Fibroblast of the aortic adventitia (primary cell): ENCODE results near the gene EPSTI1. TPM values are rescaled to one million over a fixed set of nuclear protein-coding genes. Genes with fewer than 3 reads are reported as not detected.

Source experiments
- DNase-seq: peaks from one replicate; pipeline ENCODE4 v3.0.0-alpha.2; 2010; ENCODE audit warnings: low read depth
- H3K4me3 ChIP-seq: 2 replicates; pipeline ENCODE4 v1.5.1; 2011; ENCODE audit warnings: low read depth, mild to moderate bottlenecking, control low read depth, low read length, moderate library complexity
- total RNA-seq: library from RNA; depleted of rRNA; stranded (reverse); fragments of >200 nt; gene quantifications from 2 replicates; pipeline ENCODE4 v1.2.3, GENCODE V29; 2012; ENCODE audit warnings: low replicate concordance
- TF ChIP-seq, protein P1 (sequence below): IDR thresholded peaks from 2 replicates; pipeline ENCODE4 v1.5.1; 2011; ENCODE audit warnings: mild to moderate bottlenecking, low read length, control low read depth, inconsistent platforms; ENCODE audit not compliant: insufficient read depth

Gene EPSTI1
- total RNA-seq, 1 donor: 2.0 TPM

DNA sequence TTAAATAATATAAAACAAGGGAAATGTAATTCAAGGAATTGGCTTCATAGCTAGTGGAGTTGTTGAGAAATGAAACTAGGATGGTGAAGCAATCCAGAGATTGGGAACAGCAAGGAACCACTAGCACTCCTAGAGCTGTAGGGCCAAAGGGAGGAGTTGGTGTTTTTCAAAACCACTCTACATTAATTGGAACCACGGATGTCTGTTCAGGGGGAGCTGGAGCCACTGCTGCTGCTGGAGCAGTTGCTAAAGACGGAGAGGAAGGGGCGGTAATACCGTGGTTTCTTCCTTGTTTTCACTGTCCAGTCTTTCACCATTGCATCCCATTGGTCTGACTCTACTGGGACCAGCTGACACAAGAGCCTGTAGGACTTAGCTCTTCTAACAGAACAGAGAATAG lies 39.8 kb upstream of the EPSTI1 start:
- no peak overlapping the region for H3K4me3 ChIP-seq
- DNase-seq: no peak
- TF ChIP-seq, protein P1, sequence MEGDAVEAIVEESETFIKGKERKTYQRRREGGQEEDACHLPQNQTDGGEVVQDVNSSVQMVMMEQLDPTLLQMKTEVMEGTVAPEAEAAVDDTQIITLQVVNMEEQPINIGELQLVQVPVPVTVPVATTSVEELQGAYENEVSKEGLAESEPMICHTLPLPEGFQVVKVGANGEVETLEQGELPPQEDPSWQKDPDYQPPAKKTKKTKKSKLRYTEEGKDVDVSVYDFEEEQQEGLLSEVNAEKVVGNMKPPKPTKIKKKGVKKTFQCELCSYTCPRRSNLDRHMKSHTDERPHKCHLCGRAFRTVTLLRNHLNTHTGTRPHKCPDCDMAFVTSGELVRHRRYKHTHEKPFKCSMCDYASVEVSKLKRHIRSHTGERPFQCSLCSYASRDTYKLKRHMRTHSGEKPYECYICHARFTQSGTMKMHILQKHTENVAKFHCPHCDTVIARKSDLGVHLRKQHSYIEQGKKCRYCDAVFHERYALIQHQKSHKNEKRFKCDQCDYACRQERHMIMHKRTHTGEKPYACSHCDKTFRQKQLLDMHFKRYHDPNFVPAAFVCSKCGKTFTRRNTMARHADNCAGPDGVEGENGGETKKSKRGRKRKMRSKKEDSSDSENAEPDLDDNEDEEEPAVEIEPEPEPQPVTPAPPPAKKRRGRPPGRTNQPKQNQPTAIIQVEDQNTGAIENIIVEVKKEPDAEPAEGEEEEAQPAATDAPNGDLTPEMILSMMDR: no peak

DNA sequence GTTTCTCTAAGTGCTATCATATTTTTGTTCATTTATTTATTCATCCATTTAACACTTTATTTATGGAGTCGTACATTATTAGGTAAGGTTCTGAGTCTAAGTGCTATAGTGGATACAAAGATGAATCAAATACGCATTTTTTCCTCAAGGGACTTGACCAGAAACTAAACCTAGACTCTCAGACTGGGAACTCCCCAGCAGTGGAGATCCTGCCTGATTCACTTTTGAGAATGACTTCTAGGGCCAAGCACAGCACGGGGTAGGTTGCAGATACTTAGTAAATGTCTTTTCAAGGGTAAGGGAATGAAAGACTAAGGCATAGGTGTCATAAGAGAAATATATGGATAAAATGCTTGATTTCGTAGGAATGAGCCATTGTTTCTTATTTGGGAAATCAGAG lies 38.5 kb upstream of the EPSTI1 start:
- H3K4me3 ChIP-seq: no peak overlapping the region
- TF ChIP-seq, protein P1: no peak
- DNase-seq: no peak

DNA sequence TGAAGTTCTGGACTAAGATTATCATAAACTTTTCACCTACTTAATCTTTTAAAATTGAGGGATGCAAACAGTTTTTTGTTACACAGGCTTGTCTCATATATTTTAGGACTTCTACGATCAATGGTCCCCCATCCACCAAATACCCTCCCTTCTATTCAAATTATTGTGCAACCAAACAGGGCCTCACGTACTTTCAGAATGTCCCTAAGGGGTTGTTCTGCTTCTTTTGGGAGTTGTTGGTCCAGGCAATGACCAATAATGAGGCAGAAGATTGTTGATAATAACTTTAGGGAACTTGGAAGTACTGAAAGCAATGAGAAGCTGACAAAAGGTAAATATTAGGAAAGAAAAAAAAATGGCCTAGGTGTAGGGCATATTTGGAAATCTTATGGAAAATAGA lies 34.2 kb upstream of the EPSTI1 start:
- TF ChIP-seq, protein P1: no peak
- DNase-seq: peak; percentile 18
- H3K4me3 ChIP-seq: no peak overlapping the region

DNA sequence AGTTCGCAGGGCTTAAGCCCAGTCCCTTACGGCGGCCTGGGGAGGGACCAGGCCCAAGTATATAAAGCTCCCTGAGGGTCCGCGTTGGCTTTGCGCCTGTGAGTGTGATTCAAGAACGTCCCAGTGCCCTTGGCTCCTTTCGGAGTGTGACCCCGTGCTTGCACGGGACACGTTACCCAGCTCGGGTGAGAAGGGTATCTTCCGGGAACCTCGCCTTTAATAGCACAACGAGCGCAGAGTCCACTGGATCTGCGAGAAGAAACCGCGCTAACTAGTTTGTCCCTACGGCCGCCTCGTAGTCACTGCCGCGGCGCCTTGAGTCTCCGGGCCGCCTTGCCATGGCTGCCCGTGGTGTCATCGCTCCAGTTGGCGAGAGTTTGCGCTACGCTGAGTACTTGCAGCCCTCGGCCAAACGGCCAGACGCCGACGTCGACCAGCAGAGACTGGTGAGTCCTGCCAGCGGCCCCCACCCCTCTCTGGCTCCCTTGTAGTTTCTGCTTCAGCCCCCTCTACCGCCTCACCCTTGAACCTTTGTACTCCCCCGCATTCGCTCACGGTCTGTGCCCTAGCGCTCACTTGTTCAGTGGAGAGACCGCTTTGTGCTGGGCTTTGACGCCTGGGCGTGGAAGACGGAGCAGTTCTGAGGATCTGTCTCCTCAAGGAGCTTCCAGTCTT lies 31.4 kb upstream of the EPSTI1 start, which contains the start of gene DNAJC15:
DNAJC15 (plus strand) TSS at position 298 of the 675 bp plus-strand sequence; CDS start at position 339, 41 bp downstream.
- TF ChIP-seq, protein P1: no peak
- peak within 1 kb of the TSS; percentile 81 for H3K4me3 ChIP-seq
- peak; percentile 88 for DNase-seq

DNA sequence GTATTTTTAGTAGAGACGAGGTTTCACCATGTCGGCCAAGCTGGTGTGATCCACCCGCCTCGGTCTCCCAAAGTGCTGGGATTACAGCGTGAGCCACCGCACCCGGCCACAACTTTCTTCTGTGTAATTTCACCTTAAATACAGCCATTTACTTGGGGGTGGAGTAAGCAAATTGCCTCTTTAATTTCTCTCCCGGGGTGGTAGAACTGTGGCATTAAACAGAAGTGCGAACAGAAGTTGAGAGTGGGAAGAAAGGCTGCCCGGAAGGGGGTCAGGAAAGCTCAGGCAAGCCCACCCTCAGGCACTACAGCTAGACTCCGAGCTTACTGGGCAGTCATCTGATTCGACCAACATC lies 30.9 kb upstream of the EPSTI1 start:
- TF ChIP-seq, protein P1: no peak
- peak overlapping the region; percentile 81 for H3K4me3 ChIP-seq
- DNase-seq: no peak

DNA sequence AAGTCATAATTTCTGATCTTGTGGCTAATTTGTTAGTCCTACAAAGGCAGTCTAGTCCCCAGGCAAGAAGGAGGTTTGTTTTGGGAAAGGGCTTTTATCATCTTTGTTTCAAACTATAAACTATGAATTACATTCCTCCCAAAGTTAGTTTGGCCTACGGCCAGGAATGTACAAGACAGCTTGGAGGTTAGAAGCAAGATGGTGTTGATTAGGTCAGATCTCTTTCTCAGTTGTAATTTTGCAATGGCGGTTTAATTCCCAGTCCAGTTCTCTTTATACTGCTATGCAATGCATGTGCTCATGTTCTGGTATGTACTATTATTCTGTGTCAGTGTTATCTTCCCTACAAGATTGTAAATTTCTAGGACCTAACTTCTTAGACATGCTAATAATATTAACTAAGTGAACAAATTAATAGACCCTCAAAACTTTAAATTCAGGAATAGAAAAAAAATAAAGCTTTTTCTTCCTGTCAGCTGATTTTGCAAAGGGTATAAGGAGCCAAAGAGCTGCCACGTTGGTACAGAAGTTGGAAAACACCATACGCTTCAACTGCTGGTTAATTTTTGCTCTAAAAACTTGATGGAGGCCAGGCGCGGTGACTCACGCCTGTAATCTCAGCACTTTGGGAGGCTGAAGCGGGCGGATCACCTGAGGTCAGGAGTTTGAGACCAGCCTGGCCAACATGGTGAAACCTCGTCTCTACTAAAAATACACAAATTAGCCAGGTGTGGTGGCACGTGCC lies 30.1 kb upstream of the EPSTI1 start:
- DNase-seq: peak; percentile 77
- TF ChIP-seq, protein P1: no peak
- no peak overlapping the region for H3K4me3 ChIP-seq
